Stimulated activated CD8-positive, alpha-beta memory T cell treated with anti-CD3 and anti-CD28 coated beads, Interleukin-4, amount 100 ng/mL, for 4 hours (primary cell): ENCODE results near the gene CGREF1.
"Not testable (repeated sequence)": the region's sequence is repeated elsewhere in the genome, so short reads cannot be mapped to it uniquely, and the experiment has no call there.

Experiments
- DNase-seq, 2 donors: peaks; one replicate each; pipeline ENCODE4 v3.0.0-alpha.2; 2020; ENCODE audit warnings: low read depth in 2 of 2, low spot score in 1 of 2

Gene CGREF1

DNA sequence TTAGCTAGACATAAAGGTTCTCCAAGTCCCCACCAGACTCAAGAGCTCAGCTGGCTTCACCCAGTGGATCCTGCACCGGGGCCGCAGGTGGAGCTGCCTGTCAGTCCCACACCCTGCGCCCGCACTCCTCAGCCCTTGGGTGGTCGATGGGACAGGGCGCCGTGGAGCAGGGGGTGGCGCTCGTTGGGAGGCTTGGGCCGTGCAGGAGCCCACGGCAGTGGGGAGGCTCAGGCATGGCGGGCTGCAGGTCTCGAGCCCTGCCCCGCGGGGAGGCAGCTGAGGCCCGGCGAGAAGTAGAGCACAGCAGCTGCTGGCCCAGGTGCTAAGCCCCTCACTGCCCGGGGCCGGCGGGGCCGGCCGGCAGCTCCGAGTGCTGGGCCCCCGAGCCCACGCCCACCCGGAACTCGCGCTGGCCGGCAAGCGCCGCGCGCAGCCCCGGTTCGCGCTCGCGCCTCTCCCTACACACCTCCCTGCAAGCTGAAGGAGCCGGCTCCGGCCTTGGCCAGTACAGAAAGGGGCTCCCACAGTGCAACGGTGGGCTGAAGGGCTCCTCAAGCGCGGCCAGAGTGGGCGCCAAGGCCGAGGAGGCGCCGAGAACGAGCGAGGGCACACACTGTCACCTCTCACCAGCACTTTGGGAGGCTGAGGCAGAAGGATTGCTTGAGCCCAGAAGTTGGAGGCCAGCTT, 7.4 kb downstream of the CGREF1 start:
- not testable (repeated sequence) for DNase-seq

DNA sequence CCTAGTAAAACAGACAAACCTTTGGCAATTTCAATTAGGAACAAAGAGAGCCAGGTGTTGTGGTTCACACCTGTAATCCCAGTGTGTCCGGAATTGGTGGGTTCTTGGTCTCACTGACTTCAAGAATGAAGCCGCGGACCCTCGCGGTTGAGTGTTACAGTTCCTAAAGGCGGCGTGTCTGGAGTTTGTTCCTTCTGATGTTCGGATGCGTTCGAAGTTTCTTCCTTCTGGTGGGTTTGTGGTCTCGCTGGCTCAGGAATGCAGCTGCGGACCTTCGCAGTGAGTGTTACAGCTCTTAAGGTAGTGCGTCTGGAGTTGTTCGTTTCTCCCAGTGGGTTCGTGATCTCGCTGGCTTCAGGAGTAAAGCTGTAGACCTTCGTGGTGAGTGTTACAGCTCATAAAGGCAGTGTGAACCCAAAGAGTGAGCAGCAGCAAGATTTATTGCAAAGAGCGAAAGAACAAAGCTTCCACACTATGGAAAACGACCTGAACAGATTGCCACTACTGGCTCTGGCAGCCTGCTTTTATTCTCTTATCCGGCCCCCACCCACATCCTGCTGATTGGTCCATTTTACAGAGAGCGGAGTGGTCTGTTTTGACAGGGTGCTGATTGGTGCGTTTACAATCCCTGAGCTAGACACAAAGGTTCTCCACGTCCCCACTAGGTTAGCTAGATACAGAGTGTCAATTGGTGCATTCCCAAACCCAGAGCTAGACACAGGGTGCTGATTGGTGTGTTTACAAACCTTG, 8.2 kb downstream of the CGREF1 start:
- not testable (repeated sequence) for DNase-seq

DNA sequence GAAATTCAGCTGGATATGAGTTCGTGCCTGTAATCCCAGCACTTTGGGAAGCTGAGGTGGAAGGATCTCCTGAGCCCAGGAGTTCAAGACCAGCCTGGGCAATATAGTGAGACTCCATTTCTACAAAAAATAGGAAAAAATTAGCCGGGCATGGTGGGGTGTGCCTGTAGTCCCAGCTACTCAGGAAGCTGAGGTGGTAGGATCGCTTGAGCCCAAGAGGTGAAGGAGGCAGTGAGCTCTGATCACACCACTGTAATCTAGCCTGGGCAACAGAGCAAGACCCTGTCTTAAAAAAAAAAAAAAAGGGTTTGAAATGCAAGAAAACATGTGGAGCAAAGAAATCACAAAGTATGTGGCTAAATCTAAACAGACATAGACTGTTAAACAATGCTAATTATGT, 9.8 kb downstream of the CGREF1 start:
- no peak for DNase-seq

DNA sequence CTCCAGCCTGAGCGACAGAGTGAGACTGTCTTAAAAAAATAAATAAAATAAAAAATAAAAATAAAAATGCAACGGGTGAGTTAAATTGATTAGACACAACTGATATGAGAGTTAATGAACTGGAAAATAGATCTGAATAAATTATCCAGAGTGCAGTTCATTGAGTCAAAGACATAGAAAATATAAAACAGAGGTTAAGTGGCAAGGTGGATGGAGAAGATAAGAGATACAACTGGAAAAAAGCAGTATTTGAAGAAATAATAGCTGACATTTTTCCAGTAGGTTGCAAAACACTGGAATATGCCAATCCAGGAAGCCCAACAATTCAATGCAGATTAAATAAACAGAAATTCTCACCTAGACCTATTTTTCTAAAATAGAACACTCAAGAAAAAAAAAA, 10.7 kb downstream of the CGREF1 start:
- DNase-seq = no peak

DNA sequence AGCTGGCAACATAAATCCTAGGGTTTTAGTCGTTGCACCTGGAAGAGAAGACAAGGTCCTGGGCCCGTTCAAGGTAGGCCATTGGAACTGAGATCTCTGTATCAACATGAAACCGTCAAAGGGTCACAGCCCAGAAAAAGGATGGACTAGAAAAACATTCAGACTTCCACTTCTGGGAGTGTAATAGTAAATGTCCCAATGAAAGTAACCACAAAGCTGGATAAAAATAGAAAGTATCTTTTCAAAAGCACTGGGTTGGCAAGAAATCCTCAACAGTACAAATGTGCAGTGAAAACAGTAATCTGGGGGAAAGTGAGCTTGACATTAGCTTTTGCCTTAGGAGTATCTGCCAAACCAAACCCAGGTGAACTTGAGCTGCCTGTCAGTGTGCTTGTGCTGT, 12.9 kb downstream of the CGREF1 start:
- DNase-seq = no peak

DNA sequence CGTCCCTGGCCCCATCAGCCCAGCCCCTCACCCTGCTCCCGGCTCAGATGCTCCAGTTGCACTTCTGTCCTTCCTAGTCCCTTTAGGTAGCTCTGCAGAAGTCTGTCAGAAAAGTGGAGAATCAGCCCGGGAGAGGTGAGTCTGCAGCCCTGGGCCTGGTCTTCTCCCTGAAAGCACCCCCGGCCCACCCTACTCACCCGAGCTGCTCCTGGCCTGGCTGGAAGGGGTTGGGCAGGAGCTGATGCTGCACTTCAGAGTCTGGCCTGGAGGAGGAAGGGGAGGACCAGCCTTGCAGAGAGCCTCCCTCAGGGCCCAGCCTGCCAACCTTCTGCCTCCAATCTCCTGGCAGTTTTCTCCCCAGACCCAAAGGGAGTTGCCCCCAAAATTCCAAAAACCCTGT, 16.6 kb downstream of the CGREF1 start:
- no peak for DNase-seq

DNA sequence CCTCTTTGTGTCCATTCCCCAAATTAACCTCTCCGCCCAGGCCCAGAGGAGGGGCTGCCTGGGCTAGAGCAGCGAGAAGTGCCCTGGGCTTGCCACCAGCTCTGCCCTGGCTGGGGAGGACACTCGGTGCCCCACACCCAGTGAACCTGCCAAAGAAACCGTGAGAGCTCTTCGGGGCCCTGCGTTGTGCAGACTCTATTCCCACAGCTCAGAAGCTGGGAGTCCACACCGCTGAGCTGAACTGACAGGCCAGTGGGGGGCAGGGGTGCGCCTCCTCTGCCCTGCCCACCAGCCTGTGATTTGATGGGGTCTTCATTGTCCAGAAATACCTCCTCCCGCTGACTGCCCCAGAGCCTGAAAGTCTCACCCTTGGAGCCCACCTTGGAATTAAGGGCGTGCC, 18.9 kb downstream of the CGREF1 start:
- DNase-seq = no peak

DNA sequence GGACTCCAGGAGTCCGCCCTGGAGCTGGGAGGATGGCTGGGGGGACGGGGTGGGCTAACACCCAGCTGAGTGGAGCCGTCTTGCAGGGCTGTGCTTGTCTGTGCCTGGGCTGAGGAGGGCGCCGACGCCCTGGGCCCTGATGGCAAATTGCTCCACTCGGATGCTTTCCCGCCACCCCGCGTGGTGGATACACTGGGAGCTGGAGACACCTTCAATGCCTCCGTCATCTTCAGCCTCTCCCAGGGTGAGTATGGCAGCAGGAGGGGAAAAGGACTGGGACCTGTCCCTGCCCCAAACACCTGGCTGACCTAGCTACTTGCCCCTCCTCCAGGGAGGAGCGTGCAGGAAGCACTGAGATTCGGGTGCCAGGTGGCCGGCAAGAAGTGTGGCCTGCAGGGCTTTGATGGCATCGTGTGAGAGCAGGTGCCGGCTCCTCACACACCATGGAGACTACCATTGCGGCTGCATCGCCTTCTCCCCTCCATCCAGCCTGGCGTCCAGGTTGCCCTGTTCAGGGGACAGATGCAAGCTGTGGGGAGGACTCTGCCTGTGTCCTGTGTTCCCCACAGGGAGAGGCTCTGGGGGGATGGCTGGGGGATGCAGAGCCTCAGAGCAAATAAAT, 19.5 kb downstream of the CGREF1 start:
- DNase-seq = no peak

DNA sequence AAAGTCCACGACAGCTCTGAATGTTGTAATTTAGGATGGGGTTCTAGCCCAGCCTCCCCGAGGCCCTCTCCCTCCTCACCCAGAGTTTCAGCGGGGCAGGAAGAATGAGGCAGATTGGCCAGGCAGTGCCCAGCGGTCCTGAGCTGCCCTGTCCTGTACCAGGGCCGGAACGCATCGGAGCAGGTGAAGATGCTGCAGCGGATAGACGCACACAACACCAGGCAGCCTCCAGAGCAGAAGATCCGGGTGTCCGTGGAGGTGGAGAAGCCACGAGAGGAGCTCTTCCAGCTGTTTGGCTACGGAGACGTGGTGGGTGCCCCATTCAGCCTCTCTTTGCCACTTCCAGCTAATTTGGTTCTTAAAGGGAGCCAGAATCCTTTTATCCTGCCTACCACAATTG, 21.6 kb downstream of the CGREF1 start:
- DNase-seq = no peak

DNA sequence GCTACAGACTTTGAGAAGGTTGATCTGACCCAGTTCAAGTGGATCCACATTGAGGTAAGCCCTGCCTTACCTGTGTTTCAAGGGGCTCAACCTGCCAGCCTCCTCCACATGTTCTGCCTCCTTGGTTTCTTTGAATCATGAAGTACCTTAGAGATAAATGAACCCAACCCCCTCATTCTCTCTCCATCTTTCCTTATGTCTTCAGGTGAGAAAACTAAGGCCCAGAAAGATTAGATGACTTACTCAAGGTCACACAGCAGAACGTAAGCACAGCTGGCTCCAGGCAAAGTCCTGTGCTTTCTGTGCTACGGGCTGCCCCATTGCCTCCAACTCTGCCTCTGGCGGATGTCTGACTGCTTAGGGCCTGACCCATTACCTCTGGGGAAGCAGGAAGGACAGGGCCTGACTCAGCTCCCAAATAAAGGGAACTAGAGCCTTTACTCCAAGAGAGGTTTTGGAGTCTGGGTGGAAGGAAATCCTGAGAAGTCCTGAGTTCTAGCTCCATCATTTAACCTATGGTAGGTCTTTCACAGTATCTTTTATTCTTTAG, 22.1 kb downstream of the CGREF1 start:
- no peak for DNase-seq

DNA sequence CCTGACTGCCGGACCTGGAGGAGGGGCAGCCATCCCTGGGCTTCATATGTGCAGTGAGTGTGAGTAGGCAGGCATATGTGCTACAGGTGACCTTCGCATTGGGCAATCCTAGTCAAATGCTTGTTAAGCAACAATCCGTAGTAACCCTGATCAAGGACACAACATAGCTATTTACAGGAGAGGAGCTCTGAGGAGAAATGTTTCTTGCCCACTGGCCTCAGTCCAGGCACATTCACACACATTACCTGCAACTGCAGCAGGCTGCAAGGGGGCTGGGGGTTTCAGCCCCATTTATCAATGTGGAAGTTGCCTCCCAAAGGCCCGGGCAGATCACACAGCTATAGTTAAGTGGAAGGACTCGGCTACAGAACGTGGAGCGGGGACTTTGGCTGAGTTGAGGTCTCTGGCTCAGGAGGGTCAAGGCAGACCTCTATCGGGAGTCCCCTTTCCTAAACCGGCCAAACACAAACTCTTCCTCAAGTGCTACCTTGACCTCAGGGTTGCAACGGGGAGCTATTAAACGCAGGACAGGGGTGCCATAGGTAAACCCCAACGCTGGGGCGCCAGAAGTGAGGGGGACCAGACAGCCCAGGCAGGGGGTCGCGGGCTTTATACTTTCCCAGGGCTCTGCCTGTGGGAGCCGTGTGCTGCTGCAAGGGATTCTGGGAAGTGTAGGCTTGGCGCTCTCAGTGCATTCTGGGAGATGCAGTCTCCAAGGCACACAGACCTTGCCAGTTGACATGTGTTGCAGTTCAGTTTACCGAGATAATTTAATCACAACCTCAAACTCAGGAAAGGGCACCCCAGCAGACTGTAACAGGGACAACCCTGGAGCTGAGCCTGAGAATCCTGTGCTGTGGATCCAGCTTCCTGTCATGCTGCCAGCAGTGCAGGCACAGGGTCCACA, 22.9 kb downstream of the CGREF1 start:
- no peak for DNase-seq

DNA sequence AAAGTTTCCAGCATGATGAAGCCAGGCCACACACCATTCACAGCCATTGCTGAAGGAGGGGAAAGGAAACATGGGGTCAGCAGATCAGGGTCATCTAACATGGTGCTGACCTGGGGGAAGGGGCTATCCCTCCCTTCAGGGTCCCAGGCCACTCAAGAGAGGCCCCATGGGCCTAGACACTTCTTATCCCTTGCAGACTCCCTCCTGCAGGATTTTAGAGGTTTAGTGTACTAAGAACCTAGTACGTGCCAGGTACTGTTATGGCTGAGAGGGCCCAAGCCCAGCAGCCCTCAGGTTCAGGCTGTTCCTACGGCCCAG, 23.5 kb downstream of the CGREF1 start:
- DNase-seq = no peak

DNA sequence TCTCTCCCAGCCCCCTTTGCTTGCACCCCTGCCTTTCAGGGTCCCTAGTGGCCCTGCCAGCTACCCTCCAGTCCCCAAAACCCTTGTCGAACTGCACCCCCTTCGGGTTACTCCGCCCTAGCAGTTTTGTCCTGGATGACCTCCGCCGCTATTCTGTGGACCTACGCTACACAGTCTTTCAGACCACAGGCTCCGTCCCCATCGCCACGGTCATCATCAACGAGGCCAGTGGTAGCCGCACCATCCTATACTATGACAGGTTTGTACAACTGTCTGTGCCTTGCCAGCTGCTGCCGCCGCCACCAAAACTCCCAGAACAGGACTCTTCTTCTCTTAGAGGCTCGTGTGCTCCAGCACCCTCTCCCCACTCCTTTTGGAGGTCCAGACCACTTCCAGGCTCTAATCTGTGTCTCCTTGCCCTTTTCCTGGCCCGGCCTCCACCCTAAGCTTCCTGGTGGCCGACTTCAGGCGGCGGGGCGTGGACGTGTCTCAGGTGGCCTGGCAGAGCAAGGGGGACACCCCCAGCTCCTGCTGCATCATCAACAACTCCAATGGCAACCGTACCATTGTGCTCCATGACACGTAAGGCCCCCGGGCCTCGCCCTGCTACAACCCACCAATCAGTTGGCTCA, 24.5 kb downstream of the CGREF1 start:
- no peak for DNase-seq

DNA sequence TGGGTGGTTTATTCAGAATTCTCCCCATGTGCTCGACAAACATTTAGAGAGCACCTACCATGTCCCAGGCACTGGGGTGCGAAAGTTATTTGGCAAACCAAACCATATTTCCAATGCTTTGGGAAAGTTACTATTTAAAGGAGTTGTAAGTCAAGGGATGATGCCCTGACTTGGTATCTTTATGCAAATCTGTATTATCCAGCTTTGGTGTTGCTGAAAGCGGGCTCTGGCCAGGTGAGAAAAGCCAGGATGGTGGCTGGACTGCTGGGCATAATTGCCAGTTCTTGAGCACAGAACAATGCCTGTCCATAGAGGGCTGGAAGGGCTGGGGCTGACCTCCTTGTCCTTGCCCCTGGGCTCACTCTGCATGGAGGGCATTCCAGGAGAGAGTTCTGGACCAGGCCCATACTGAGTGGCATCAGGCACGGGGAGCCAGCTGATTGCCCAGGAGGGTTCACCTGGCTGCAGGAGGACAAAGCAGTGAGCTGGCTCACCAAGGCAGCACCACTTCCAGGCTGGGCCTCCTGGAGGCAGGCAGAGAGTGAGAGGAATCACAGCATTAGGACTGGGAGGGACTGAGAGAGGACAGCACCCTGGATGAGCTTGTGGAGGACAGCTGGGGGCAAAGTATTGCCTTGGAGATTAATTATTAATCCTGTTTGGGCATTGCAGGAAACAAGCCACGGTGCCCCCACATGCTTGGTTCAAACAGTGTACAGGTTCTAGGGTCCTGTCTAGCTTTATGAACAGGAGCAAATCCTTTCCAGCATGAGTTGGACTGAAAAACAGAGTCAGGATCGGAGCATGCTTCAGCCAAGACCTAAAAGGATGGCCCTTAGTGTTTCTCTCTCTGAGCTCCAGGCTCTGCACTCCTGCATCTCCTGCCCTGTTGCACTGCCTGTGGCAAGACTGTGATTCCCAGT, 25.2 kb downstream of the CGREF1 start:
- DNase-seq = no peak

DNA sequence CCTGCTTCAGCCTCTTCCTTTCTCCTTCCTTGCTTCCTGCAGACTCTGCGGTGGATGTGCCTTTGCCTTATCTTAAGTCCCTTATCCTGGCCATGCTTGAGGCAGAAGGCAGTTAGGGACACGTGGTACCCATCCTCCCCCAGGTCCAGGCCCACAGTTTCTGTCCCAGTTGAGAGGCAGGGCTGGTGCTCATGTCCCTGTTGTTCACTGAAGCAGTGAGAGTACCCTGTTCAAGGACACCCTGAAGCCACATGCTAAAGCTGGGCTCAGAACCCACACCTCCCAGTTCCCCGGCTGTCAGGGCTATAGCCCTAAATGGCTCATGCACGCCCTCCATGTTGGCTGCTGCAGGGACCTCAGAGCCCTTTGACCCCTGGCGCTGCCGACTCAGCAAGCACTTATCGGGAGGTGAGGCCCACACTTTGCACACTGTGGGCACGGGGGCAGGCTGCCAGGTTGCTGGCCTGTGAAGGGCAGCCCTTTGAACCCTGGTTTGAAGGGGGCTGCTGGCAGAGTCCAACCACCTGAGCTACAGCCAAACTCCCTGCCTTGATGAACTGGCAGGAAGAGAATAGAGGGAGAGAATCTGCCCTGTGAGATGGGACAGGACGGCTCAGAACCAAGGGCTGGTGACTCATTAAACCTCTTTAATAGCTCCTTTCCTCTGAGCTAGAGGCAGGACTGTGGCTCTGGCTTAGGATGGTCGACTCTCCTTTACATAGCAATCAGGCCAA, 26.1 kb downstream of the CGREF1 start:
- no peak for DNase-seq

DNA sequence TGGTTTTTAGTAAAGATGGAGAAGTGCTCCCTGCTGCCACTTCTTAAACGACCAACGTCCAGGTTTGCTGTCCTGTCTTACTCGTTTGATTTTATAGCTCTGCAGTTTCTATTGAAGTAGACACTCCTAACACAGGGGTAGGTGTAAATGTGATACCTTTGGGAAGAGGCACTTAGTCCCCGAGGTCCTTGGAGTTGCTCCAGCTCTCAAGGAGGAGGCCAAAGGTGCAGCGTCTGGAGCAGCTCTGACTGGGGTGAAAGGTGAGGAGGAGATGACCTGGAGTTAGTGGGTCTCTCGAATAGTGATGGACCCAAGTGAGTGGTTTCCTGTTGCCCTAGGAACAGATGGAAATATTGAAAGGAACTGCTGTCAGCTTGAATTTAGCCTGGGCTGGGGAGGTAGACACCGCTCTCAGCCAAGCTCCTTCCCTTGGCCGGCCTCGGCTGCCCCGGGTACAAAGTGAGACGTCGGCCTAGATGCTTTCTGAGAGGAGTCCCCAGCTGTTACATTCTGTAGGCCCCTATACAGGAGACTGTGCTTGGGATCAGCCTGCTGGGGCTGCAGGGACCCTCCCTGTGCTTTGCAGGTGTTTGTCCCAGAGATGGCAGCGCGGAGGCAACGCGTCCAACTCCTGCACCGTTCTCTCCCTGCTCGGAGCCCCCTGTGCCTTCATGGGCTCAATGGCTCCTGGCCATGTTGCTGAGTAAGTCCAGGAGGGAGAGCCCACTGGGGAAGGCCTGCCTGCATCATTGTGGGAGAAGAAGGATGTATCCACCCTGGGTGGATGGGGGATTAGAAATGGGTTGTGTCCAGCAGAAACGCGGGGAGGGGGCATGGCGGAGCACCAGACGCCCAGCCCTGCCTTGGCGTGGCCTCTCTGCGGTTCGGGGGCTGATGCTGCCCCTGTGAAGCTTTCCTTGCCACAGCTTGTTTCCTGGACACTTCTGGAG, 26.9 kb downstream of the CGREF1 start:
- DNase-seq = no peak

DNA sequence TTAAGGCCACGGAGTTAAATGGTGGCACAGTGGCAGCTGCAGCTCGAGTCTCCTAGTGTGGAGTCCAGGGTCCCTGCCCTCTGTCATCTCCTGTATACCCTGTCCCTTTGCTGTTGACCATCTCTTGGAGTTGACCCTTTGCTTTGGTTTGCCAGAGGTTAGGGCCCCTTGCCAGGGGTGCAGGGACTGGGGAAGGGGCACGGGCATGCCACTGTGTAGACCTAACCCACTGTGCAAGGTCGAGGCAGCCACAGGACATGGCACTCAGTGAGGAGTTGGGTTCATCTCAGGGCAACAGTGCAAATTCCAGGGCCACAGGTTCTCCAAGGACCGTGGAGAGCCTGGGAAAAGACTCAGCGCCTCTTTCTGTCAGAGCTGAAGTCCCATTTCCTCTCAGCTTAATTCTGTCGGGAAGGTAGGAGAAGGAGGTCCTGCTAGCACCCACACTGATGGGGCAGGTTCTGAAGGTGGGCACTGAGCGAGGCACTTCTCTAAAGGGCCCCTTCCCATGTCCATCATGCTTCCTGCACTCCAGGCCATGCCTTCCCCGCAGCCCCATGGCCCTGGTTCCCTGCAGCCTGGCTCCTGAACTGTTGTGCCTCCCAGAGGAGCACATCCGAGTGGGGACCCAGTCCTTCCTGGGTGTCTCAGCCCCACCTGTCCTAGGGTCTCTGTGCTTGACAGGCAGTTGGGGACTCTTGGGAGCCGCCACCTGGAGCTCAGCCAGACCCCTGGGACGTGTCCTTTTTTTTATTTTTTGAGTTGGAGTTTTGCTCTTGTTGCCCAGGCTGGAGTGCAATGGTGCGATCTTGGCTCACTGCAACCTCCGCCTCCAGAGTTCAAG, 29.6 kb downstream of the CGREF1 start:
- DNase-seq = no peak
